Prostate gland (tissue), 2 donors: Measurements from ENCODE around the gene IP6K1. TPM values are rescaled to one million over a fixed set of nuclear protein-coding genes. Genes with fewer than 3 reads are reported as not detected.

Experiments
- DNase-seq: peaks from one replicate; pipeline ENCODE4 v3.0.0-alpha.2; 2019; ENCODE audit warnings: low spot score
- H3K27ac ChIP-seq, 2 donors: fragments of 200-600 bp; sonication (generic); 2 replicates each; pipeline ENCODE4 v1.5.1; 2017 to 2019
- H3K27me3 ChIP-seq: fragments of 200-600 bp; sonication (generic); replicated peaks from 2 replicates; pipeline ENCODE4 v1.5.1; 2019; ENCODE audit not compliant: insufficient read depth
- H3K36me3 ChIP-seq, 2 donors: fragments of 200-600 bp; sonication (generic); 1 replicate in 1 of 2; 2 replicates in 1 of 2; pipeline versions ENCODE4 v1.5.1 to v1.8.1; 2017 to 2019
- H3K4me1 ChIP-seq: fragments of 200-600 bp; sonication (generic); replicated peaks from 2 replicates; pipeline ENCODE4 v1.5.1; 2019
- H3K4me3 ChIP-seq, 2 donors: fragments of 200-600 bp; sonication (generic); 2 replicates each; pipeline ENCODE4 v1.5.1; 2017 to 2019
- H3K9me3 ChIP-seq: fragments of 200-600 bp; sonication (generic); 2 replicates; pipeline ENCODE4 v1.5.1; 2017
- POLR2A ChIP-seq: fragments of 450-650 bp; IDR thresholded peaks from one replicate; pipeline ENCODE4 v1.6.1; 2016; ENCODE audit warnings: antibody characterized with exemption, mild to moderate bottlenecking
- POLR2AphosphoS5 ChIP-seq: sonication (generic); formaldehyde crosslinking; IDR thresholded peaks from one replicate; pipeline ENCODE4 v1.6.1; 2017; ENCODE audit warnings: antibody characterized with exemption
- WGBS: methylation state at CpG from one replicate; pipeline ENCODE4 v1.1.5; 2018; 5-methylcytosine and 5-hydroxymethylcytosine counted together
- intact Hi-C: fragments of 100-400 bp; cut with DNase I; formaldehyde crosslinking; loops from one replicate; pipeline ENCODE4 v1.14.2; 2022
- total RNA-seq, 2 donors: library from RNA; depleted of rRNA; stranded (reverse); fragments of >200 nt; gene quantifications; one replicate each; pipeline ENCODE4 v1.1.0, GENCODE V29; 2016
- TF ChIP-seq, protein P1 (sequence below), 4 experiments: fragments of 200-600 bp in 2 of 4; fragments of 450-650 bp in 2 of 4; sonication (generic) in 2 of 4; IDR thresholded peaks; 1 replicate in 3 of 4; 2 replicates in 1 of 4; pipeline ENCODE4 v1.5.1; 2016 to 2019; ENCODE audit warnings: antibody characterized with exemption in 4 of 4, mild to moderate bottlenecking in 2 of 4, moderate library complexity in 2 of 4

The IP6K1 gene
- total RNA-seq, 2 donors from 2014 or later = 46.5 to 119 TPM

DNA sequence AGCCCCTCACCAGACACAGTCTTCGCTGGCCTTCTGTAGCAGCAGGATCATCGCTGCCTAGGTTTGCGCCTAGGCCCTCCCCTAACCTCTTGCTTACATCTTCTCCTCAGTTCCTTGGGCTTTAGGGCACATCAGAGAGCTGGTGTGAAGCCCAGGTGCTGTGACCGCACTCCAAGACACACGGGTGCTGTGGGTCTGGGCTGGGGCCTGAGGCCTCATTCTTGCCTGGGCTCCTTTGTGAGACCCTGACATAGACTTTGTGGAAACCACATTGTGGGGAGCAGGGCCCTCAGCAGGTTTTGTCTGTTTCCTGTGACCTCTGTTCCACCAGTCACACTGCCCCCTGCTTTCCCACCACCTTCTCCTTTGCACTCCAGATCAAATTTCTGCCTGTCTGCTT is 74.9 kb downstream of the IP6K1 start:
- Histone ChIP-seq H3K27me3 (no peaks in the 10 kb centered on the region), H3K9me3 (no peaks in the 10 kb centered on the region), H3K4me1 (no peaks in the 10 kb centered on the region), H3K4me3 (no peak overlapping the region), H3K36me3 (no peaks in the 10 kb centered on the region), H3K27ac (no peak overlapping the region)
- intact Hi-C loops = no loop called here
- WGBS = 93% methylated on average over 5 of the region's 5 CpGs
- TF ChIP-seq, protein P1, sequence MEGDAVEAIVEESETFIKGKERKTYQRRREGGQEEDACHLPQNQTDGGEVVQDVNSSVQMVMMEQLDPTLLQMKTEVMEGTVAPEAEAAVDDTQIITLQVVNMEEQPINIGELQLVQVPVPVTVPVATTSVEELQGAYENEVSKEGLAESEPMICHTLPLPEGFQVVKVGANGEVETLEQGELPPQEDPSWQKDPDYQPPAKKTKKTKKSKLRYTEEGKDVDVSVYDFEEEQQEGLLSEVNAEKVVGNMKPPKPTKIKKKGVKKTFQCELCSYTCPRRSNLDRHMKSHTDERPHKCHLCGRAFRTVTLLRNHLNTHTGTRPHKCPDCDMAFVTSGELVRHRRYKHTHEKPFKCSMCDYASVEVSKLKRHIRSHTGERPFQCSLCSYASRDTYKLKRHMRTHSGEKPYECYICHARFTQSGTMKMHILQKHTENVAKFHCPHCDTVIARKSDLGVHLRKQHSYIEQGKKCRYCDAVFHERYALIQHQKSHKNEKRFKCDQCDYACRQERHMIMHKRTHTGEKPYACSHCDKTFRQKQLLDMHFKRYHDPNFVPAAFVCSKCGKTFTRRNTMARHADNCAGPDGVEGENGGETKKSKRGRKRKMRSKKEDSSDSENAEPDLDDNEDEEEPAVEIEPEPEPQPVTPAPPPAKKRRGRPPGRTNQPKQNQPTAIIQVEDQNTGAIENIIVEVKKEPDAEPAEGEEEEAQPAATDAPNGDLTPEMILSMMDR (IDR thresholded peaks at IDR 0.05) = no peak
- TF ChIP-seq POLR2A = no peak
- TF ChIP-seq POLR2AphosphoS5 = no peak
- no peak for DNase-seq

DNA sequence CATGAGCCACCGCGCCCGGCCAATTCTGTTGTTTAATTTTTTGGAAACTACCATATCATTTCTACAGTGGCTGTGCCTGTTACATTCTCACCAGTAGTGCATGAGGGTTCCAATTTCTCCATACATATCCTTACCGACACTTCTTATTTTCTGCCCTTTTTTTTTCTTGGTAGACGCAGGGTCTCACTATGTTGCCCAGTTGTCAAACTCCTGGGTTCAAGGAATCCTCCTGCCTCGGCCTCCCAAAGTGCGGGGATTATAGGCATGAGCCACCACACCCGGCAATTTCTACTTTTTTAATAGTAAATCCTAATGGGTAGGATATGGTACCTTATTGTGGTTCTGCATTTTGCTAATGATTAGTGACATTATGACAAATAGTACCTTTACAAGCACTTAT is 76.5 kb downstream of the IP6K1 start:
- no peak for TF ChIP-seq POLR2A
- TF ChIP-seq POLR2AphosphoS5 = no peak
- TF ChIP-seq, protein P1 (IDR thresholded peaks at IDR 0.05) = no peak
- no peaks in the 10 kb centered on the region for H3K4me1 ChIP-seq

DNA sequence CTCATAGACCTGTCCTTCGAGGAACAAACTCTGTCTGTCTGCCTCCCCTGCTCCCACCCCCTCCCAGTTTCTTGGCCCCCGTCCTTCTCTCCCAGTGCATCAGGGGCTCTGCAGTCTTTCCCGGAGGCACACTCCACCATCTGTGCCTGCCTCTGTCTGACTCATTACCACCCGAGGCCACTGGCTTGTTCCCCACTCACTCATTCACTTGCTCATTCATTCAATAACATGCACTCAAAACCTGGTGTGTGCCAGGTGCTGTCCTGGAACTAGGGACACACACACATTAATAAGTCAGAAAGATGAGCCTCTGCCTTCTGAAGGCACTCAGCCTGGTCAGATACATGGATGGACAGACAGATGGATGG is 79.2 kb downstream of the IP6K1 start:
- H3K4me3 ChIP-seq = no peak overlapping the region
- intact Hi-C loops = no loop called here
- DNase-seq = no peak
- H3K27me3 ChIP-seq = no peaks in the 10 kb centered on the region
- no peaks in the 10 kb centered on the region for H3K9me3 ChIP-seq
- WGBS = 75% methylated on average over 4 of the region's 4 CpGs
- H3K36me3 ChIP-seq = peaks cover 0 to 4% of the 10 kb centered on the region in 2 donors
- H3K4me1 ChIP-seq = no peaks in the 10 kb centered on the region
- H3K27ac ChIP-seq = no peak overlapping the region
- TF ChIP-seq POLR2AphosphoS5 = no peak
- TF ChIP-seq POLR2A = no peak
- TF ChIP-seq, protein P1 (IDR thresholded peaks at IDR 0.05) = no peak

More for the DNA sequence above, 76.5 kb downstream of the IP6K1 start:
- Histone ChIP-seq H3K27ac (no peak overlapping the region), H3K36me3 (peaks cover 0 to 4% of the 10 kb centered on the region in 2 donors), H3K27me3 (no peaks in the 10 kb centered on the region), H3K4me3 (no peak overlapping the region), H3K9me3 (no peaks in the 10 kb centered on the region)
- DNase-seq = no peak
- intact Hi-C loops = no loop called here
- WGBS = 96% methylated on average over 8 of the region's 8 CpGs

DNA sequence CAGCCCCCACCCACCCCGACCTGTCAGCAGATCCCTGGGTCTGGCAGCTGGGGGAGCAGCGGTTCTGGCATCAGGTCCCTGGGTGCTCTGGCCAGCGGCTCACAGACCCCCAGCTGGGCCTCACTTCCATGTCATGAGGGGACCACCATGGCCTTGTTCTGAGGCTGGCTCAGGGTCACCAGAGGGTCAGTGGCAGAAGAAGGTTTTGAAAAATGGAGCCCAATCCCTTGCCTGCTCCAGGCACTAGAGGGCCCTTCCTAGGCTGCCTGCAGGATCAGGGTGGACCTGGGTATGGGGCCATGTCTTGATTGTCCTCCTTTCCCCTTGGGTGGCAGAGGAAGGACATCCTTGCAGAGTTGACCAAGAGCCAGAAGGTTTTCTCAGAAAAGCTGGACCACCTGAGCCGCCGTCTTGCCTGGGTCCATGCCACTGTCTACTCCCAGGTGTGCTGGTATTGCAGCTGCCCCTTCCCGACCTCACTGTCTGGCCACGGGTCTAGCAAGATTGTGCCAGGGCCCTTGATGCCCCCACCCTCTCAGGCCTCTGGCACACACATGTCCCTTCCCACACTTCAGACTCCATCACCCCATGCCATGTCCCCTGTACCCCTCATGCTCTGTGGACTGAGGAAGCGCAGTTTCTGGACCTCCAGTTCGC is 79.8 kb downstream of the IP6K1 start:
- H3K27ac ChIP-seq = no peak overlapping the region
- H3K4me1 ChIP-seq = no peaks in the 10 kb centered on the region
- no peaks in the 10 kb centered on the region for H3K27me3 ChIP-seq
- TF ChIP-seq POLR2AphosphoS5 (no peak), POLR2A (no peak)
- TF ChIP-seq, protein P1 (IDR thresholded peaks at IDR 0.05) = no peak
- no peak for DNase-seq
- intact Hi-C loops = no loop called here
- WGBS = 78% methylated on average over 9 of the region's 9 CpGs
- H3K36me3 ChIP-seq = peaks cover 0 to 4% of the 10 kb centered on the region in 2 donors
- no peak overlapping the region for H3K4me3 ChIP-seq
- no peaks in the 10 kb centered on the region for H3K9me3 ChIP-seq

DNA sequence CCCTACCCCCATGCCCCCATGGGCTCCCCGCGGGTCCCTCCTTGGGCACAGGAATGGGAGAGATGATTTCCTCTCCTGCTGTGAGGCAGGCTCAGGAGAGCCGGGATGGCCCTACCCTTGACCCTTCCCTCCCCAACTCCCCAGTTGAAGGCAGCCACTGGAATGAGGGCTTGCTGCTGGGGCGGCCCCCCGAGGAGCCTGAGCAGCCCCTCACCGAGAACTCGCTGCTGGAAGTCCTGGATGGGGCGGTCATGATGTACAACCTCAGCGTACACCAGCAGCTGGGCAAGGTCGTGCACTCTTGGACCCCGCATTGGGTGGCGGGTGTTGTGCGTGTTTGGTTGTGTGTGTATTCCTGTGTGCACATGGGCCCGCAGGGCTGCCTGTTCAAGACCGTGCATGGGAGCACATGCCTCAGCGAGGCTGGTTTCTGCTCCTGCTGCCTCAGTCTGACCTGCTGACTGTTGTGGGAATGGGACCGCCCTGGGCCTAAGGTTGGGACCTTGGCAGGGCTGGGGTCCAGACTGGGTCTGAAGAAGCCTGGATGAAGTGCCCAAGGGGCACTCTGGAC is 80.9 kb downstream of the IP6K1 start:
- no peak overlapping the region for H3K4me3 ChIP-seq
- TF ChIP-seq, protein P1 (IDR thresholded peaks at IDR 0.05) = no peak
- TF ChIP-seq POLR2A (no peak), POLR2AphosphoS5 (no peak)
- no peak for DNase-seq
- peaks cover 0 to 4% of the 10 kb centered on the region in 2 donors for H3K36me3 ChIP-seq
- WGBS = 97% methylated on average over 14 of the region's 17 CpGs
- no peaks in the 10 kb centered on the region for H3K9me3 ChIP-seq
- H3K27ac ChIP-seq = no peak overlapping the region
- intact Hi-C loops = no loop called here
- no peaks in the 10 kb centered on the region for H3K27me3 ChIP-seq
- H3K4me1 ChIP-seq = no peaks in the 10 kb centered on the region
